Thoracic aorta (tissue), 2 donors: Measurements from ENCODE around the gene MAGIX. TPM values are rescaled to one million over a fixed set of nuclear protein-coding genes. Genes with fewer than 3 reads are reported as not detected.

Experiments used
- ATAC-seq: fragments of 150-250 bp; one replicate; pipeline ENCODE4 v1.8.0; 2017; ENCODE audit warnings: low read depth; ENCODE audit not compliant: insufficient number of reproducible peaks, low FRiP score
- DNase-seq: peaks from one replicate; pipeline ENCODE4 v3.0.0-alpha.2; 2020; ENCODE audit warnings: low spot score
- H3K27ac ChIP-seq, 2 donors: fragments of 200-600 bp; sonication (generic); 1 replicate in 1 of 2; 2 replicates in 1 of 2; pipeline ENCODE4 v1.5.1; 2016; ENCODE audit warnings: mild to moderate bottlenecking in 2 of 2, moderate library complexity in 2 of 2
- H3K27me3 ChIP-seq: fragments of 200-600 bp; sonication (generic); replicated peaks from 2 replicates; pipeline ENCODE4 v1.6.0; 2016; ENCODE audit warnings: mild to moderate bottlenecking; ENCODE audit not compliant: insufficient read depth
- H3K36me3 ChIP-seq: fragments of 200-600 bp; sonication (generic); one replicate; pipeline ENCODE4 v1.5.1; 2016
- H3K4me1 ChIP-seq, 2 donors: fragments of 200-600 bp; sonication (generic); 1 replicate in 1 of 2; 2 replicates in 1 of 2; pipeline versions ENCODE4 v1.5.1 to v1.6.0; 2016; ENCODE audit warnings: low read depth in 2 of 2, mild to moderate bottlenecking in 1 of 2; ENCODE audit not compliant: control insufficient read depth in 1 of 2
- H3K4me3 ChIP-seq: fragments of 200-600 bp; sonication (generic); 2 replicates; pipeline ENCODE4 v1.5.1; 2016; ENCODE audit warnings: mild to moderate bottlenecking
- H3K9me3 ChIP-seq: fragments of 200-600 bp; sonication (generic); 2 replicates; pipeline ENCODE4 v1.5.1; 2016
- total RNA-seq, 2 donors: library from RNA; depleted of rRNA; stranded (reverse); fragments of >200 nt; gene quantifications; one replicate each; pipeline versions ENCODE4 v1.1.0 to v1.2.3, GENCODE V29; 2016
- TF ChIP-seq, protein P1 (sequence below): fragments of 200-600 bp; sonication (generic); IDR thresholded peaks from one replicate; pipeline ENCODE4 v1.5.1; 2019; ENCODE audit warnings: antibody characterized with exemption

The MAGIX gene
- total RNA-seq, 2 donors from 2014 or later: 3.5 to 16.8 TPM

DNA sequence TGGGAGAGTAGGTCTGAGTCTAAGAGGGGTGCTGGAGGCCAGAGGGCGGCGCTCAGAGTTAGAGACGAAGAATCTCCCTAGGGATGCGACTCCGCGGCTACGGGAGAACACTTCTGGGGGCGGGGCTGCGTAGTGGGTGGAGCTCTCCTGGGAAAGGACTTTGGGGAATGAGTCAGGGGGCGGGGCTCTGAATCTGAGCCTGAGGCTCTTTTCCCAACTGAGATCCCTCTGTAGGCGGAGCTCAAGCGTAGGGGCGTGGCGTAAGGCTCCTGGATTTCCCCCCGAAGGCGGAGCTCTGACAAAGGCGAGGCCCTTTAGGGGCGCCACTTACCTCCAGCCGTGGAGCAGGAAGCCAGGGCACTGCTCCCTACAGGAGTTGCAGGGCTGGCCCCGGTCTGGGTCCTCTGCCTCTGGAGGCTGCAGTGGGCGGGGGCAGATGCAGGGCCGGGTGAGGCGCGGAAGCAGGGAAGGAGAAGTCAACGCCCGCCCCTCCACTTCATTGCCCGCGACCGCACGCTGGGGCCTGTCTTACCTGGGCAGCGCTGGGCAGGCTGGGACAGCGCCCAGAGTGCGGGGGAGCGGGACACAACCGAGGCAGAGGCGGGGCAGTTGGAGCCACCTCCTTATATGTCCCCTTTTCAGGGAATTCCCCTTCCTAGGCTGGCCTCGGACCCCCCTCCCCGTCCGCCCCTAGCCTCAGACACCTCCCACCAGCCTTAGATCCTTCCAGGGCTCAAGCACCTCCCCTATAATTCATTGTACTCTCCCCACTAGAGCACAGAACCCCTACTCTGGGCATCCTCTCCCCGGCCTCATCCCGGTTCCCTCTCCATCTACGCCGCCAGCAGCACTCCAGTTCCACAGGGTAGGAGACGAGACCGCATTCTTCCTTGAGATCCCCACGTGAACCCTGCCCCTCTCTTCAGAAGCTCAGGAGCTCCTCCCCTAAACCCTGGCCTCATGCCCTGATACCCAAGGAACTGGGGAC is 22.0 kb downstream of the MAGIX start:
- peak overlapping the region in 1 of 2 donors; percentile 79 for H3K27ac ChIP-seq
- no peaks in the 10 kb centered on the region for H3K27me3 ChIP-seq
- H3K9me3 ChIP-seq: no peaks in the 10 kb centered on the region
- TF ChIP-seq, protein P1, sequence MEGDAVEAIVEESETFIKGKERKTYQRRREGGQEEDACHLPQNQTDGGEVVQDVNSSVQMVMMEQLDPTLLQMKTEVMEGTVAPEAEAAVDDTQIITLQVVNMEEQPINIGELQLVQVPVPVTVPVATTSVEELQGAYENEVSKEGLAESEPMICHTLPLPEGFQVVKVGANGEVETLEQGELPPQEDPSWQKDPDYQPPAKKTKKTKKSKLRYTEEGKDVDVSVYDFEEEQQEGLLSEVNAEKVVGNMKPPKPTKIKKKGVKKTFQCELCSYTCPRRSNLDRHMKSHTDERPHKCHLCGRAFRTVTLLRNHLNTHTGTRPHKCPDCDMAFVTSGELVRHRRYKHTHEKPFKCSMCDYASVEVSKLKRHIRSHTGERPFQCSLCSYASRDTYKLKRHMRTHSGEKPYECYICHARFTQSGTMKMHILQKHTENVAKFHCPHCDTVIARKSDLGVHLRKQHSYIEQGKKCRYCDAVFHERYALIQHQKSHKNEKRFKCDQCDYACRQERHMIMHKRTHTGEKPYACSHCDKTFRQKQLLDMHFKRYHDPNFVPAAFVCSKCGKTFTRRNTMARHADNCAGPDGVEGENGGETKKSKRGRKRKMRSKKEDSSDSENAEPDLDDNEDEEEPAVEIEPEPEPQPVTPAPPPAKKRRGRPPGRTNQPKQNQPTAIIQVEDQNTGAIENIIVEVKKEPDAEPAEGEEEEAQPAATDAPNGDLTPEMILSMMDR: no peak
- H3K4me3 ChIP-seq: peak overlapping the region; percentile 75
- H3K36me3 ChIP-seq: peaks cover 4% of the 10 kb centered on the region
- peak; percentile 76 for DNase-seq
- ATAC-seq: peak; percentile 65
- H3K4me1 ChIP-seq: peaks cover 0 to 7% of the 10 kb centered on the region in 2 donors

GRCh38 chrX:49186125-49187027 is 23.8 kb downstream of the MAGIX start, which contains the start of gene PRICKLE3:
PRICKLE3 (minus strand) TSS chrX:49186373; CDS start chrX:49186297, 76 bp downstream.
- ATAC-seq: no peak
- TF ChIP-seq, protein P1: no peak
- no peaks in the 10 kb centered on the region for H3K27me3 ChIP-seq
- peaks cover 4% of the 10 kb centered on the region for H3K36me3 ChIP-seq
- H3K4me1 ChIP-seq: peaks cover 0 to 7% of the 10 kb centered on the region in 2 donors
- no peak for DNase-seq
- peak within 1 kb of the TSS; percentile 75 for H3K4me3 ChIP-seq
- peak within 1 kb of the TSS; percentile 71 to 79 for H3K27ac ChIP-seq
- no peaks in the 10 kb centered on the region for H3K9me3 ChIP-seq

DNA sequence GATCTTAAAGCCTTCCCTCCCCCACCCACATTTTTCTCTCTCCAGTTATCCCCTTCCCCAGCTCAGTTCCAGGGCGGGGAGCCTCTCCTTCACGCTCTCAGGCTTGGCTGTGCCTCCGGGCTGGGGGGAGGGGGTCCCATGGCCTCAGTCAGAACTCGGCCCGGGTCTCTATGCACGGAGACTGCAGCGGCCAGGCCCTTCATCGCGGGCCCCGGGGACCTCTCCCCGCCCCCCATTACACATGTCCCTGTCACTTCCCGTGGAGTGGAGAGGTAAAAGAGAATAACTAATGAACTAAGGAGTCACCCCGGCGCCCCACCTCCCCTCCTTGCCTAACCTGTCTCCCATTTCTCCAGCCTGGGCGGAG is 24.5 kb downstream of the MAGIX start:
- TF ChIP-seq, protein P1: no peak
- peak overlapping the region; percentile 71 to 79 for H3K27ac ChIP-seq
- peaks cover 4% of the 10 kb centered on the region for H3K36me3 ChIP-seq
- peaks cover 0 to 7% of the 10 kb centered on the region in 2 donors for H3K4me1 ChIP-seq
- no peak overlapping the region for H3K4me3 ChIP-seq
- DNase-seq: no peak
- no peaks in the 10 kb centered on the region for H3K9me3 ChIP-seq
- no peaks in the 10 kb centered on the region for H3K27me3 ChIP-seq
- ATAC-seq: no peak

- TF ChIP-seq, protein P1: no peak
- no peak overlapping the region for H3K4me3 ChIP-seq
- no peak for ATAC-seq
- H3K27me3 ChIP-seq: no peaks in the 10 kb centered on the region
- H3K36me3 ChIP-seq: peaks cover under 1% of the 10 kb centered on the region
- DNase-seq: no peak
- H3K4me1 ChIP-seq: peaks cover 0 to 7% of the 10 kb centered on the region in 2 donors
- no peaks in the 10 kb centered on the region for H3K9me3 ChIP-seq
- peak overlapping the region in 1 of 2 donors; percentile 79 for H3K27ac ChIP-seq
Measured at GRCh38 chrX:49187526-49187925, 25.0 kb downstream of the MAGIX start.
